HepG2 (cell line): Measurements from ENCODE around the gene PYGO2. TPM values are rescaled to one million over a fixed set of nuclear protein-coding genes. Genes with fewer than 3 reads are reported as not detected.

ENCODE experiments used
- ATAD3A ChIP-seq: sonication (generic); formaldehyde crosslinking; IDR thresholded peaks from 2 replicates; pipeline ENCODE4 v1.4.0; 2020; ENCODE audit warnings: missing genetic modification reagents
- ATF4 ChIP-seq, 2 experiments: fragments of 450-650 bp in 1 of 2; sonication (generic) in 1 of 2; formaldehyde crosslinking; IDR thresholded peaks; 2 replicates each; pipeline versions ENCODE4 v1.5.0 to v1.8.0; 2020 to 2022; ENCODE audit warnings: mild to moderate bottlenecking in 1 of 2, missing genetic modification reagents in 1 of 2
- CENPBD1 ChIP-seq: sonication (generic); formaldehyde crosslinking; IDR thresholded peaks from 2 replicates; pipeline ENCODE4 v1.8.0; 2022; ENCODE audit warnings: missing genetic modification reagents, low read depth, mild to moderate bottlenecking, borderline replicate concordance
- JUNB ChIP-seq: sonication (generic); formaldehyde crosslinking; IDR thresholded peaks from 2 replicates; pipeline ENCODE4 v1.8.0; 2022; ENCODE audit warnings: missing genetic modification reagents, mild to moderate bottlenecking, borderline replicate concordance
- POLR2AphosphoS5 ChIP-seq: IDR thresholded peaks from 2 replicates; pipeline ENCODE4 v1.6.1; 2012; ENCODE audit warnings: low read depth, low read length
- RELA ChIP-seq: sonication (generic); formaldehyde crosslinking; IDR thresholded peaks from 2 replicates; pipeline ENCODE4 v1.4.0; 2020; ENCODE audit warnings: missing genetic modification reagents
- SCMH1 ChIP-seq: sonication (generic); formaldehyde crosslinking; IDR thresholded peaks from 2 replicates; pipeline ENCODE4 v1.9.0; 2021; ENCODE audit warnings: missing genetic modification reagents, mild to moderate bottlenecking, borderline replicate concordance
- SNAPC2 ChIP-seq: sonication (generic); formaldehyde crosslinking; IDR thresholded peaks from 2 replicates; pipeline ENCODE4 v1.8.1; 2022; ENCODE audit warnings: mild to moderate bottlenecking, missing genetic modification reagents
- THAP11 ChIP-seq: IDR thresholded peaks from 2 replicates; pipeline ENCODE4 v1.6.1; 2016; ENCODE audit warnings: missing biosample characterization, missing genetic modification reagents
- TOE1 ChIP-seq: sonication (generic); formaldehyde crosslinking; IDR thresholded peaks from 2 replicates; pipeline ENCODE4 v1.4.0; 2020; ENCODE audit warnings: mild to moderate bottlenecking, missing genetic modification reagents
- TRIM24 ChIP-seq: sonication (generic); formaldehyde crosslinking; IDR thresholded peaks from 2 replicates; pipeline ENCODE4 v1.8.0; 2022; ENCODE audit warnings: mild to moderate bottlenecking, missing genetic modification reagents
- ZBTB37 ChIP-seq: sonication (generic); formaldehyde crosslinking; IDR thresholded peaks from 2 replicates; pipeline ENCODE4 v1.4.0; 2020; ENCODE audit warnings: mild to moderate bottlenecking, missing genetic modification reagents
- ZMAT5 ChIP-seq: sonication (generic); formaldehyde crosslinking; IDR thresholded peaks from 2 replicates; pipeline ENCODE4 v1.5.0; 2020; ENCODE audit warnings: mild to moderate bottlenecking, low read depth, missing genetic modification reagents, borderline replicate concordance
- ZNF10 ChIP-seq: sonication (generic); formaldehyde crosslinking; IDR thresholded peaks from 2 replicates; pipeline ENCODE4 v1.4.0; 2020; ENCODE audit warnings: mild to moderate bottlenecking, low read depth, missing genetic modification reagents, borderline replicate concordance
- ZNF484 ChIP-seq: sonication (generic); formaldehyde crosslinking; IDR thresholded peaks from 2 replicates; pipeline ENCODE4 v1.5.1; 2020; ENCODE audit warnings: mild to moderate bottlenecking, low read depth, missing genetic modification reagents, borderline replicate concordance
- ZNF552 ChIP-seq: sonication (generic); formaldehyde crosslinking; IDR thresholded peaks from 2 replicates; pipeline ENCODE4 v1.9.0; 2022; ENCODE audit warnings: missing genetic modification reagents, mild to moderate bottlenecking, borderline replicate concordance
- ZNF678 ChIP-seq: sonication (generic); formaldehyde crosslinking; IDR thresholded peaks from 2 replicates; pipeline ENCODE4 v1.4.0; 2020; ENCODE audit warnings: mild to moderate bottlenecking, missing genetic modification reagents
- ZNF780A ChIP-seq: sonication (generic); formaldehyde crosslinking; IDR thresholded peaks from 2 replicates; pipeline ENCODE4 v1.8.0; 2022; ENCODE audit warnings: mild to moderate bottlenecking, missing genetic modification reagents, moderate library complexity
- ZNF891 ChIP-seq: sonication (generic); formaldehyde crosslinking; IDR thresholded peaks from 2 replicates; pipeline ENCODE4 v1.5.0; 2020; ENCODE audit warnings: mild to moderate bottlenecking, missing genetic modification reagents
- polyA plus RNA-seq, 8 experiments: library from polyadenylated mRNA; depleted of rRNA in 3 of 8; stranded (reverse) in 7 of 8; unstranded in 1 of 8; fragments of >200 nt; fragmentation: Illumina TruSeq in 4 of 8; extraction: Trizol in 4 of 8; gene quantifications; 2 replicates each; pipeline versions ENCODE4 v1.2.1 to v1.2.3, GENCODE V29; 2011 to 2016; ENCODE audit warnings: low read depth in 4 of 8, missing spikeins in 1 of 8, mixed read lengths in 1 of 8; ENCODE audit not compliant: insufficient read depth in 1 of 8
- total RNA-seq, 5 experiments: library from RNA; depleted of rRNA; stranded (reverse); fragments of >200 nt; fragmentation: Illumina TruSeq; extraction: Trizol; gene quantifications; 2 replicates each; pipeline ENCODE4 v1.2.3, GENCODE V29; 2016; ENCODE audit warnings: low read depth in 1 of 5

The PYGO2 gene
- total and polyA plus RNA-seq, 2 of the 13 experiments (the other 11 are each of a cell fraction or from before 2014, with no cell fraction given), result 20.3 to 21.8 TPM

GRCh38 chr1:154937085-154937987 lies 24.2 kb downstream of the PYGO2 start (continued):
- TF ChIP-seq ATAD3A (no peak), ZNF484 (CRISPR knock-in tag) (no peak), ZNF780A (CRISPR knock-in tag) (no peak), ZMAT5 (CRISPR knock-in tag) (no peak), ZBTB37 (CRISPR knock-in tag) (no peak), ZNF678 (no peak), TOE1 (CRISPR knock-in tag) (no peak), CENPBD1 (no peak), ZNF891 (CRISPR knock-in tag) (no peak), RELA (CRISPR knock-in tag) (no peak), ATF4 (CRISPR knock-in tag; IDR thresholded peaks at IDR 0.05) (no peak), POLR2AphosphoS5 (peak; percentile 60), ZNF10 (CRISPR knock-in tag) (no peak), JUNB (CRISPR knock-in tag) (no peak), SNAPC2 (no peak), TRIM24 (CRISPR knock-in tag) (no peak), ZNF552 (CRISPR knock-in tag) (no peak), SCMH1 (CRISPR knock-in tag) (no peak), THAP11 (CRISPR knock-in tag) (no peak)
